ENCODE results near the gene CFAP300.

The CFAP300 gene

GRCh38 chr11:102114032-102114431, 66.8 kb downstream of the CFAP300 start:
- Histone ChIP-seq H3K27me3 (ENCODE audit: insufficient read depth, poor library complexity, severe bottlenecking) (peaks cover 39% of the 10 kb centered on the region), H3K4me3 (replicated peaks; ENCODE audit: insufficient read depth, low read length) (no peak overlapping the region), H3K27ac (replicated peaks) (no peak overlapping the region)
- TF ChIP-seq GABPA (IDR thresholded peaks at IDR 0.05; ENCODE audit: low read depth) (no peak), POLR2AphosphoS5 (IDR thresholded peaks at IDR 0.05; ENCODE audit: low read depth) (no peak), SPI1 (IDR thresholded peaks at IDR 0.05; ENCODE audit: borderline replicate concordance, low read depth) (no peak), REST (IDR thresholded peaks at IDR 0.05; ENCODE audit: insufficient replicate concordance, low read depth) (no peak)
- TF ChIP-seq, protein P1, sequence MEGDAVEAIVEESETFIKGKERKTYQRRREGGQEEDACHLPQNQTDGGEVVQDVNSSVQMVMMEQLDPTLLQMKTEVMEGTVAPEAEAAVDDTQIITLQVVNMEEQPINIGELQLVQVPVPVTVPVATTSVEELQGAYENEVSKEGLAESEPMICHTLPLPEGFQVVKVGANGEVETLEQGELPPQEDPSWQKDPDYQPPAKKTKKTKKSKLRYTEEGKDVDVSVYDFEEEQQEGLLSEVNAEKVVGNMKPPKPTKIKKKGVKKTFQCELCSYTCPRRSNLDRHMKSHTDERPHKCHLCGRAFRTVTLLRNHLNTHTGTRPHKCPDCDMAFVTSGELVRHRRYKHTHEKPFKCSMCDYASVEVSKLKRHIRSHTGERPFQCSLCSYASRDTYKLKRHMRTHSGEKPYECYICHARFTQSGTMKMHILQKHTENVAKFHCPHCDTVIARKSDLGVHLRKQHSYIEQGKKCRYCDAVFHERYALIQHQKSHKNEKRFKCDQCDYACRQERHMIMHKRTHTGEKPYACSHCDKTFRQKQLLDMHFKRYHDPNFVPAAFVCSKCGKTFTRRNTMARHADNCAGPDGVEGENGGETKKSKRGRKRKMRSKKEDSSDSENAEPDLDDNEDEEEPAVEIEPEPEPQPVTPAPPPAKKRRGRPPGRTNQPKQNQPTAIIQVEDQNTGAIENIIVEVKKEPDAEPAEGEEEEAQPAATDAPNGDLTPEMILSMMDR (IDR thresholded peaks at IDR 0.05; ENCODE audit: insufficient read depth, low read length): no peak
- no peak for DNase-seq (ENCODE audit: low read depth in 1 of 2, low spot score in 1 of 2)

GRCh38 chr11:102115557-102115956, 68.3 kb downstream of the CFAP300 start:
- H3K27ac ChIP-seq (replicated peaks): no peak overlapping the region
- no peak for DNase-seq (ENCODE audit: low read depth in 1 of 2, low spot score in 1 of 2)
- TF ChIP-seq REST (IDR thresholded peaks at IDR 0.05; ENCODE audit: insufficient replicate concordance, low read depth) (no peak), GABPA (IDR thresholded peaks at IDR 0.05; ENCODE audit: low read depth) (no peak), SPI1 (IDR thresholded peaks at IDR 0.05; ENCODE audit: borderline replicate concordance, low read depth) (no peak), POLR2AphosphoS5 (IDR thresholded peaks at IDR 0.05; ENCODE audit: low read depth) (no peak)
- TF ChIP-seq, protein P1 (IDR thresholded peaks at IDR 0.05; ENCODE audit: insufficient read depth, low read length): no peak
- no peak overlapping the region for H3K4me3 ChIP-seq (replicated peaks; ENCODE audit: insufficient read depth, low read length)
- H3K27me3 ChIP-seq (ENCODE audit: insufficient read depth, poor library complexity, severe bottlenecking): peaks cover 35% of the 10 kb centered on the region

DNA sequence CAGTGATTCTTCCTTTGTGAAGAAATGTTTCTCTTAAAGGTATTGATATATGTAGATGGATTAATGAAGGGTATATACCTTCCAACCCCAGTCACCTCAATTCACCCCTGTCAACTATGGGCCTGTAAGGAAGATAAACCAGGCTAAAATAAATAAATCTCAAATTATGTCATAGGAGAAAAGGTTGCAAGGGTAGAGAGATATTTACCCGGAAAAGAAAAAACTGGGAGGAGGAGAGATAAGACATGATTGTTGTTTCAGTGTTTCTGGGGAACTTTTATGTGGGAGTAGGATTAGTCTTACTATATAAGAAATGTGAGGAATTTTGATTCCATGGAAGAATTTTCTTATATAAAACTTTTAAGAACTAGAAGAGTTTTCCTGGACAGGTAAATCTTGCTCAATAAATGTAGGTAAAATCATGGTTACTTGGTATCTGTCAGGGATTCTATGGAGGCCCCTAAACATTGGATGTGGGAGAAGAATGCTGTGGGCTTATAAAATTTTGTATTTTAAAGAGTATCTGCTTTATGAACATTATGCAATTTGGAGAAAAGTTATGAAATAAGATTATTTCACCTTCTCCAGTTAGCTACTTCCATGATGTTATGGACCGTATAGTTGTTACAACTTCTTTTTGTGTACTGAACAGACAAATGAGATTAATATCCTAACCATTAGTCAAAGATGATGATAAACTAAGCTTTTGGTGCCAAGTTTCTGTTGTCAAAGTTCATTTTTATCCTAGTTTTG, 69.4 kb downstream of the CFAP300 start:
- no peak overlapping the region for H3K4me3 ChIP-seq (replicated peaks; ENCODE audit: insufficient read depth, low read length)
- H3K27ac ChIP-seq (replicated peaks): no peak overlapping the region
- peaks cover 29% of the 10 kb centered on the region for H3K27me3 ChIP-seq (ENCODE audit: insufficient read depth, poor library complexity, severe bottlenecking)
- TF ChIP-seq POLR2AphosphoS5 (IDR thresholded peaks at IDR 0.05; ENCODE audit: low read depth) (no peak), GABPA (IDR thresholded peaks at IDR 0.05; ENCODE audit: low read depth) (no peak), REST (IDR thresholded peaks at IDR 0.05; ENCODE audit: insufficient replicate concordance, low read depth) (no peak), SPI1 (IDR thresholded peaks at IDR 0.05; ENCODE audit: borderline replicate concordance, low read depth) (no peak)
- TF ChIP-seq, protein P1 (IDR thresholded peaks at IDR 0.05; ENCODE audit: insufficient read depth, low read length): no peak
- no peak for DNase-seq (ENCODE audit: low read depth in 1 of 2, low spot score in 1 of 2)
